ENCODE results near the gene EMILIN2.
"Not testable (repeated sequence)": the region's sequence is repeated elsewhere in the genome, so short reads cannot be mapped to it uniquely, and the experiment has no call there.

EMILIN2 gene

DNA sequence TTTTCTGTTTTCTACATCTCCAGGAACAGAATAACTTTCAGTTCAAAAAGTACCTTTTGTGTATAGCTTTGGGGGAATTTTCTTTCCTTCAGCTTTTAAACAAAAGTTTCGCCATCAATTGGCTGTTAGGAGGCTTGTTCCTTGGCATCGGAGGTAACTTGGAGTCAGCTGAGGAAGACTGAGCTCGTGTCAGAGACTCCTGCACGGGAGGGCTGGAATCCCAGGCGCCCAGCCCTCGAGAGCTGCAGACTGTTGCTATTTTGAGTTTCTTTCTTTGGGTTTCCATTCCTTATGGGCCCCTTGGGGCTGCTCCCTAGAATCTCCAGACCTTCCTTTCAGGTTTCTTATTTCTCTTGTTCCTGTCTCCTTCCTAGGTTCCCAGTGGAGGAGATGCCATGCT, 8.1 kb downstream of the EMILIN2 start:
- DNase-seq (ENCODE audit: extremely low read depth, low read depth), result no peak
- no peak for TF ChIP-seq CTCF (IDR thresholded peaks at IDR 0.05; ENCODE audit: low read depth, low read length)

GRCh38 chr18:2855560-2856350, 8.9 kb downstream of the EMILIN2 start:
- TF ChIP-seq CTCF (IDR thresholded peaks at IDR 0.05; ENCODE audit: low read depth, low read length), result no peak
- no peak for DNase-seq (ENCODE audit: extremely low read depth, low read depth)

GRCh38 chr18:2856547-2857170, 9.9 kb downstream of the EMILIN2 start:
- no peak for DNase-seq (ENCODE audit: extremely low read depth, low read depth)
- no peak for TF ChIP-seq CTCF (IDR thresholded peaks at IDR 0.05; ENCODE audit: low read depth, low read length)

DNA sequence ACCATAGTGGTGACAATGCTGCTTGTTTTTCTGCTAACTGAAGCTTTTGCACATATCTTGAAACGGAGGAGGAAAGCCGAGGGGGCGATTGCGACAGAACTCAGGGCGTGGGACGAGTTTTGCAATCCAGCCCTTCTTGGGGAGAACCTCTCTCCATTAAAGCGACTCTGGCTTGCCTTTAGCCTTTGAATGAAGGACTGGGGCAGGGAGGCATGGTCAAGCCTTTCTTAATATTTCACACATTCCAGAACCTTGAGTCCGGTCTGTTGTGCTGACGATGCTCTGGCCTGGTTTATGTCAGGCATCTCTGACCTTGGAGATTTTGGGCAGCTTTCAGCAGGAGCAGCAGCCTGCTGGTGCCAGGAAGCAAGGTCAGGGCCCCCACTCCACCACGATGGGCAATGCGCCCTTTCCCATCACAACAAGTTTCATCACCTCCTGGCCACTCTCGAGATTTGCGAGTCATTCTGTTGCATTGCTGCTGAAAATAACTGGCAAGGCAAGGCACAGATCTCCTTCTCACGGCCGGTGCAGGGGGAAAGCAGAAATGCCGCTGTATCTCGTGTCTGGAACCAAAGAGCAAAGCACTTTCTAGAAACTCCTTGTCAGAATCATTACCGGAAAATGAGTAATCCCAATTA, 10.8 kb downstream of the EMILIN2 start:
- DNase-seq (ENCODE audit: extremely low read depth, low read depth), result peak; percentile 96
- TF ChIP-seq CTCF (IDR thresholded peaks at IDR 0.05; ENCODE audit: low read depth, low read length), result no peak

- DNase-seq (ENCODE audit: extremely low read depth, low read depth), result not testable (repeated sequence)
Measured at GRCh38 chr18:2860397-2860796, 13.6 kb downstream of the EMILIN2 start.

- DNase-seq (ENCODE audit: extremely low read depth, low read depth), result not testable (repeated sequence)
Measured at GRCh38 chr18:2863997-2864396, 17.2 kb downstream of the EMILIN2 start.

DNA sequence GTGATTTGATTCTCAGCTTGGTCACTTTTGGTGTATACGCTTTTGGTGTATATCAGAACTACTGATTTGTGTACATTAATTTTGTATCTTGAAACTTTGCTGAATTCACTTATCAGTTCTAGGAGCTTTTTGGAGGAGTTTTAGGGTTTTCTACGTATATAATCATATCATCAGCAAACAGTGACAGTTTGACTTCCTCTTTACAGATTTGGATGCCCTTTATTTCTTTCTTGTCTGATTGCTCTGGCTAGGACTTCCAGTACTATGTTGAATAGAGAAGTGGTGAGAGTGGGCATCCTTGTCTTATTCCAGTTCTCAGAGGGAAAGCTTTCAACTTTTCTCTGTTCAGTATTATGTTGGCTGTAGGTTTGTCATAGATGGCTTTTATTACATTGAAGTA, 19.7 kb downstream of the EMILIN2 start:
- not testable (repeated sequence) for DNase-seq (ENCODE audit: extremely low read depth, low read depth)

GRCh38 chr18:2869207-2869606, 22.4 kb downstream of the EMILIN2 start:
- TF ChIP-seq CTCF (IDR thresholded peaks at IDR 0.05; ENCODE audit: low read depth, low read length), result no peak
- DNase-seq (ENCODE audit: extremely low read depth, low read depth), result no peak

All from AG09319 (cell line).